ENCODE measurements around the gene DYRK2.

DNA sequence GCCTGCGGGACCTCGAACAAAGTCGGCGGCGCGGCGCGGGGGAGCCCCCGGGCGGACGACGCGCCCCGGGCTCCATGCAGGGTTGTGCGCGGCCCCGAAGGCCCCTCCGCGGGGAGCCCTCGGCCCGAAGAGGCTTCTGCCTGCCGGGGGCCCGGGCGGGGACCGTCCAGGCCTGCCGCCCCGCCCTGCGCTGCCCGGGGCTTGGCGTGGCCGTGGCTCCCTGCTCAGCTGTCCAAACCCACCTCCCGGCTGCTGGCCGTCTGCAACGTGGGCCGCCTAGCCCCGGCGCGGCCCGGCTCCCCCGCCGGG, 670 bp downstream of the DYRK2 start:
- TF ChIP-seq POLR2A (IDR thresholded peaks at IDR 0.05; ENCODE audit: extremely low read depth, insufficient read length): no peak
- TF ChIP-seq, protein P1, sequence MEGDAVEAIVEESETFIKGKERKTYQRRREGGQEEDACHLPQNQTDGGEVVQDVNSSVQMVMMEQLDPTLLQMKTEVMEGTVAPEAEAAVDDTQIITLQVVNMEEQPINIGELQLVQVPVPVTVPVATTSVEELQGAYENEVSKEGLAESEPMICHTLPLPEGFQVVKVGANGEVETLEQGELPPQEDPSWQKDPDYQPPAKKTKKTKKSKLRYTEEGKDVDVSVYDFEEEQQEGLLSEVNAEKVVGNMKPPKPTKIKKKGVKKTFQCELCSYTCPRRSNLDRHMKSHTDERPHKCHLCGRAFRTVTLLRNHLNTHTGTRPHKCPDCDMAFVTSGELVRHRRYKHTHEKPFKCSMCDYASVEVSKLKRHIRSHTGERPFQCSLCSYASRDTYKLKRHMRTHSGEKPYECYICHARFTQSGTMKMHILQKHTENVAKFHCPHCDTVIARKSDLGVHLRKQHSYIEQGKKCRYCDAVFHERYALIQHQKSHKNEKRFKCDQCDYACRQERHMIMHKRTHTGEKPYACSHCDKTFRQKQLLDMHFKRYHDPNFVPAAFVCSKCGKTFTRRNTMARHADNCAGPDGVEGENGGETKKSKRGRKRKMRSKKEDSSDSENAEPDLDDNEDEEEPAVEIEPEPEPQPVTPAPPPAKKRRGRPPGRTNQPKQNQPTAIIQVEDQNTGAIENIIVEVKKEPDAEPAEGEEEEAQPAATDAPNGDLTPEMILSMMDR (IDR thresholded peaks at IDR 0.05; ENCODE audit: low read depth, low read length): no peak
